Activated CD4-positive, alpha-beta T cell treated with anti-CD3 and anti-CD28 coated beads, Interleukin-2, amount 50 U/mL, for 4 hours (primary cell): ENCODE measurements around the gene OLIG3.

ENCODE experiments used
- DNase-seq, 2 experiments: peaks; one replicate each; pipeline ENCODE4 v3.0.0-alpha.2; 2020

The OLIG3 gene

GRCh38 chr6:137495703-137496336 is 1.6 kb upstream of the OLIG3 start:
- DNase-seq: no peak

DNA sequence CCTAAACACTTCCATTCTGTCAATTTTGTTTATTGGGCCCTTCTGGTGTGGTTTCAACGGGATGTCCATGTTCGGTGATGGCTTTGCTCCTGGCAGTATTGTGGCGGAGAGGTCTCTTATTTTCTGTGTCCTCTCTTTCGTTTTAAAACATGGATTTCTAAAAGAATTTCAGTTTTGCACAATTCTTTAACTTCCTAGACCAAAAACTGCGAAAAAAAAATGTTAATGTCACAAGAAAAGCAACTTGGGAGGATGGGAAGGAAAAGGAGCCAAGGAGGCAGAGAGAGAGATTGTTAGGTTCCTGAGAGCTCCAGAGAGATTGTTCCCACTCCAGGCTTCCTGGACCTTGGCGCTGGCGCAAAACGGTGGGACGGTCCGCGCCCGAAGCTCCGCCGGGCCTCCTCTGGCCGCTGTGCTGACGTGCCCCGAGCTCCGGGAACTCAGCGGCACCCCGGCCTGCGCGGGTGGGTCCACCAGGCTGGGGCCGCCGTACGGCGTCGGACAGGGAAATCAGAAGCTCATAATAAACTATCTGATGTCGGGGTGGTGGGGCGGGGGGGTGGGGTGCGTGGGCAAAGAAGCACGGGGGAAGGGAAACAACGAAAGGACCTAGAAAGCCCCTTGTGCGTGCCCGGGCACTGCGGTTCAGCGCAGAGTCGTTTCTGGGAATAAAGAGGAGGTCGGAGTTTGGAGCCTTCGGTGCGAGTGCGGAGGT is 951 bp upstream of the OLIG3 start:
- DNase-seq: no peak

GRCh38 chr6:137493218-137494038 is 766 bp downstream of the OLIG3 start:
- DNase-seq: no peak

- no peak for DNase-seq
Observed at GRCh38 chr6:137492289-137493217, 1.6 kb downstream of the OLIG3 start.

- DNase-seq: no peak
Observed at GRCh38 chr6:137491478-137491877, 2.7 kb downstream of the OLIG3 start.

DNA sequence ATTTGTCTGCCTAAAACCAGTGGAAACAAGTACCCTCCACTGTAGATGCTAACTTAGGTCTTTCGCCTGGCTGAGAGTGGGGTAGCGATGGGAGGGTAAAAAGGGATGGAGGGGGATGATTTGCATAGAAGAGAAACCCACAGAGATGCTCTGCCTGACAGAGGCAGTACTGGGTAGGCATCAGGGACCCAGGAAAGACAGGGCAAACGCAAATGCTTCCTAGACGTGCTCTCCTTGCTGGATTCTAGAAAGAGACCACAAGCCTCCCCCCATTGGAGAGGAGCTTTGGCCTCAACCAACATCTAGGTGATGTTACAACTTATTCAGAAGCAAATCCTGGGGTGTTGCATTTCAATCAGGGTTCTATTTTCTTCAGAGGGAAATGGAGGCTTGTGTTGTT is 3.2 kb downstream of the OLIG3 start:
- no peak for DNase-seq

DNA sequence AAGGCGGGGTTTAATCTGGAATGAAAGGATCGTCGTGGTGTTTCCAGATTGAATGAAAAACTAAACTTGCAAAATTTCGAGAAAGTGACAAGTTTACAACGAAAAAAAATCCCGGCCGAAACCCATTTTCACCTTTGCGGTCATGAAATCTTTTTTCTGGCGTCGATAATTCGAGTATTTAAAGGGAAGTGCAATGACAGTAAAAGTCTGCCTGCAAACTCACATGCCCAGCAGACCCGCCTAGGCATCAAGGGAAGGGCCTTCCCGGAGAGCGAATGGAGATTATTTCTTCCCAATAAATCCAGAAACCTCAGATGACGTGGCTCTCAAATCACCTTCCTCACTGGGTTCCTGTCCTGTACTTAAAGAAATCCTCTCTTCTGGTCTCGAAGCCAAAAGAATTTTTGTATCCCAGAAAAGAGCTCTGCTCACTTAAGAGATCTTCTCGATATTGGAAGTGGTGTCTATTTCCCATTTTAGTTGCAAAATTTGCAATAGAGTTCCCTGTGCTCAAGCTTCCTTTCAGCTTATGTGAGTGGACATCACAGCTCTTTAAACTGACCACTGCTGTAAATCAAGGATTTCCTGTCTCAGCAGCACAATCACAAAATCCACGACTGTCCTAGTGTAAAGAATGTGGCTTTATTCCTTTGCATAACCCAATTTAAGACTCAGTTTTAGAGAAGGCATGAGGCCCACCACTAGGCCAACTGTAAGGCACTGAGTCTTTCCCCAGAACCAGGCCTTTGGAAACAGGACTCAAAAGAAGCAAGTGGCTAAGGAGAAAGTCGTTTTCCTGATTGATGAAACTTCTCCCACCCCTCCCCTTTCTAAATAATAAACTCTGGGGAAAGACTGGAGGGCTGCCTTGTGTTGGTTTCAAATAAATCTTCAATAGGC is 3.9 kb downstream of the OLIG3 start:
- no peak for DNase-seq

- no peak for DNase-seq
Observed at GRCh38 chr6:137489046-137490005, 4.9 kb downstream of the OLIG3 start.

- no peak for DNase-seq
Observed at GRCh38 chr6:137488150-137489045, 5.8 kb downstream of the OLIG3 start.

DNA sequence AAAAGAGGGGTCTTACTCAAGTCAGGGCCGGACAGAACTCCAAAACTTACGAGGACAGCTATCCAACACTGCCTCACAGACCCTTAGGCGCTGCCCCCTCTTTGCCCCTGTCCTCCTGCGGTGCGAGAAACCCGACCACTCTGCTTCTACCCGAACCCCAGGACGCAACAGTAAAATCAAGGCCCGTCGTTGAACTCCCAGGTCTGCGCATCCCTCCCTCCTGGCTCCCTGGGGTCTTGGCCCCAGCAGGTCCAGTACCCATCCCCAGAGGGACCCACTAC is 6.4 kb downstream of the OLIG3 start:
- no peak for DNase-seq

GRCh38 chr6:137487181-137487868 is 6.9 kb downstream of the OLIG3 start:
- DNase-seq: no peak

GRCh38 chr6:137486416-137486815 is 7.8 kb downstream of the OLIG3 start:
- no peak for DNase-seq

DNA sequence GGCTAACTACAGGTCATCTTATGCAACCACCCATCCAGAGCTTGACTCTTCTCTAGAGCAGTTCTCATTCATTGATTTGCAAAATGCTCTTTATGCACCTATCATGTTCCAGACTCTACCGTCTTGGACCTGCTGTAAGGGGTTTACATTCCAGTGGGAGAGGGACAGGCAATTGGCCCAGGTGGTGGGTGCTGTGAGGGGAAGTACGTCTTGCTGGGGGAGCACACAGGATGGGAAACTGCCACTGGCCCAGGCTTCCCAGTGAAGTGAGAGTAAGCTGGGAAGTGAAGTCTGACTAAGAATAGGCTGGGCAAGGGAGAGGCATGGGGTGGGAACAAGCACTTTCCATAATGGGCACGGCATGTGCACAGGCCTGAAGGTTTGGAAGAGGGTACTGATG is 13.8 kb downstream of the OLIG3 start:
- no peak for DNase-seq

DNA sequence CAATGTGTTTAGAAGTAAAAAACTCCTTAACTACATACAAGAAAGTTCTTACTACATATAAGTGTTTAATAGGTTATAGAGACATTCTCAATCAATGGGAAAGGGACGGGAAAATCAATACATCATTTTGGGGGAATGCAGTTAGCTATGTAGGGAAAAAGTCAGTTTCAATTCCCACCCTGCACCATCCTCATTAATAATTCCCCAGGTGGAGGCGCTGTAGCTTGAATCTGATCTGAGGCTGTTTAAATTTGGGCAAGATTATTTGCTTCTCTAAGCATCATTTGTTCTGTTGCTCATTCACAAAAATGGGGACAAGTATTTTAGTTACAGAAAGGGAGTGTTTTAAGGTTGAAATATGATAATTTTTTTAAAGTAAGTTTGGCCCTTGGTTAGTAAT is 19.1 kb downstream of the OLIG3 start:
- no peak for DNase-seq

GRCh38 chr6:137473598-137473997 is 20.6 kb downstream of the OLIG3 start:
- no peak for DNase-seq

DNA sequence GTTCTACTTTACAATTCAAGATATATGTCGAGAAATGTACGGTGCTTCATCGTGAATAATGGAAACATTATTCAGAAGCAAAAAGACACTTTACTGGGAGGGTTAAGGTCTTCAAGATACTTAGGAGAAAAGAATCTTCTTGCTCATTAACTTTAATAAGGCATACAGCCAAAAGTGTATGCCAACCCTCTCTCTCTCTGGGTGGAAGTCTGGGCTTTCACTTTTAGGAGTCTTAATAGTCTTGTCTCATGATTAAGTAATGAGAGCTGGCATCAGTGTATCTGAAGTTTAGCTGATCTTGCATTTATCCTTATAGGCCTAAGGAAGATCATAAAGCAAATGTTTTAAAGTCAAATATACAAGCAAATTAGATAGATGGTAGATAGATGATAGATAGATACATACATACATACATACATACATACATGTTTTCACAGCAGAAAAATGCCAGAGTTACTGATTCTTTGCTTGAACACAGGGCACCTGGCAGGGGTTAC is 21.5 kb downstream of the OLIG3 start:
- DNase-seq: no peak

- no peak for DNase-seq
Observed at GRCh38 chr6:137471986-137472385, 22.2 kb downstream of the OLIG3 start.

DNA sequence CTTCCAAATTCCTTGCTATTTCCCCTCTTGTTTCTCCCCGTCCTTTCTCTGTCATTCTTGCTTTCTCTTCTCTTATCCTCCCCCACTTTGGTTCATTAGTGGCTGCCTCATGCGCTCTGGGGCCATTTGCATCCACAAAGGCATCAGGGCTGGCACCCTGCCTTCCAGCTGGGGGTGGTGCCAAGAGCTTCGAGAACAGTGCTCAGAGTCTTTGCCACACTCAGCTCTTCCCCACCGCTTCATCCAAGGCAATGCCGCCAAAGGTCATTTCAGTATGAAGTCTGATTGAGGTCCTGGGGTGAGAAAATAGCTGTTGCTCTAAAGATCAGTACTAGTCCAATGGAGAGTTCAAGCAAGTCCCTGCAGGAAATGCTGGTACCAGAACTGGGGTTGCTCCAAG is 22.7 kb downstream of the OLIG3 start:
- DNase-seq: no peak

- no peak for DNase-seq
Observed at GRCh38 chr6:137467211-137467610, 27.0 kb downstream of the OLIG3 start.
